ENCODE results near the gene ESR1. TPM values are rescaled to one million over a fixed set of nuclear protein-coding genes. Genes with fewer than 3 reads are reported as not detected.

ESR1 gene
- total RNA-seq, 1 donor from 2014 or later, result not detected

DNA sequence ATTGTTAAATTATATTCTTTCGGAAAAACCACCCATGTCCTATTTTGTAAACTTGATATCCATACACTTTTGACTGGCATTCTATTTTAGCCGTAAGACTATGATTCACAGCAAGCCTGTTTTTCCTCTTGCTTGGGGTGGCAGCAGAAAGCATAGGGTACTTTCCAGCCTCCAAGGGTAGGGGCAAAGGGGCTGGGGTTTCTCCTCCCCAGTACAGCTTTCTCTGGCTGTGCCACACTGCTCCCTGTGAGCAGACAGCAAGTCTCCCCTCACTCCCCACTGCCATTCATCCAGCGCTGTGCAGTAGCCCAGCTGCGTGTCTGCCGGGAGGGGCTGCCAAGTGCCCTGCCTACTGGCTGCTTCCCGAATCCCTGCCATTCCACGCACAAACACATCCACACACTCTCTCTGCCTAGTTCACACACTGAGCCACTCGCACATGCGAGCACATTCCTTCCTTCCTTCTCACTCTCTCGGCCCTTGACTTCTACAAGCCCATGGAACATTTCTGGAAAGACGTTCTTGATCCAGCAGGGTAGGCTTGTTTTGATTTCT lies 2.1 kb upstream of the ESR1 start:
- no peak overlapping the region for H3K27ac ChIP-seq
- Mint-ChIP-seq H3K27me3 (ENCODE audit: insufficient read depth, low read depth) (peaks cover 32% of the 10 kb centered on the region), H3K9me3 (peaks cover 2% of the 10 kb centered on the region), H3K27ac (no peak overlapping the region), H3K36me3 (no peaks in the 10 kb centered on the region), H3K4me3 (no peak overlapping the region), H3K4me1 (peaks cover 16% of the 10 kb centered on the region)
- peak; percentile 13 for TF ChIP-seq EZH2phosphoT487 (IDR thresholded peaks at IDR 0.05)
- no peak for TF ChIP-seq EZH2 (IDR thresholded peaks at IDR 0.05)
- TF ChIP-seq, protein P1, sequence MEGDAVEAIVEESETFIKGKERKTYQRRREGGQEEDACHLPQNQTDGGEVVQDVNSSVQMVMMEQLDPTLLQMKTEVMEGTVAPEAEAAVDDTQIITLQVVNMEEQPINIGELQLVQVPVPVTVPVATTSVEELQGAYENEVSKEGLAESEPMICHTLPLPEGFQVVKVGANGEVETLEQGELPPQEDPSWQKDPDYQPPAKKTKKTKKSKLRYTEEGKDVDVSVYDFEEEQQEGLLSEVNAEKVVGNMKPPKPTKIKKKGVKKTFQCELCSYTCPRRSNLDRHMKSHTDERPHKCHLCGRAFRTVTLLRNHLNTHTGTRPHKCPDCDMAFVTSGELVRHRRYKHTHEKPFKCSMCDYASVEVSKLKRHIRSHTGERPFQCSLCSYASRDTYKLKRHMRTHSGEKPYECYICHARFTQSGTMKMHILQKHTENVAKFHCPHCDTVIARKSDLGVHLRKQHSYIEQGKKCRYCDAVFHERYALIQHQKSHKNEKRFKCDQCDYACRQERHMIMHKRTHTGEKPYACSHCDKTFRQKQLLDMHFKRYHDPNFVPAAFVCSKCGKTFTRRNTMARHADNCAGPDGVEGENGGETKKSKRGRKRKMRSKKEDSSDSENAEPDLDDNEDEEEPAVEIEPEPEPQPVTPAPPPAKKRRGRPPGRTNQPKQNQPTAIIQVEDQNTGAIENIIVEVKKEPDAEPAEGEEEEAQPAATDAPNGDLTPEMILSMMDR (IDR thresholded peaks at IDR 0.05), result no peak
- peaks cover 17% of the 10 kb centered on the region for H4K20me1 ChIP-seq (ENCODE audit: low read depth)
- H3K4me3 ChIP-seq, result no peak overlapping the region
- peak; percentile 33 for DNase-seq (ENCODE audit: low spot score)
- no peak overlapping the region for H2AFZ ChIP-seq (replicated peaks)
- H3K9ac ChIP-seq, result no peak overlapping the region
- no peaks in the 10 kb centered on the region for H3K36me3 ChIP-seq
- H3K4me1 ChIP-seq, result peaks cover 22% of the 10 kb centered on the region
- H3K9me3 ChIP-seq (ENCODE audit: low read depth), result no peaks in the 10 kb centered on the region
- no peaks in the 10 kb centered on the region for H3K79me2 ChIP-seq (ENCODE audit: low read depth)
- no peak overlapping the region for H3K4me2 ChIP-seq
- H3F3A ChIP-seq (ENCODE audit: low read depth), result no peaks in the 10 kb centered on the region
- peaks cover 75% of the 10 kb centered on the region for H3K27me3 ChIP-seq

DNA sequence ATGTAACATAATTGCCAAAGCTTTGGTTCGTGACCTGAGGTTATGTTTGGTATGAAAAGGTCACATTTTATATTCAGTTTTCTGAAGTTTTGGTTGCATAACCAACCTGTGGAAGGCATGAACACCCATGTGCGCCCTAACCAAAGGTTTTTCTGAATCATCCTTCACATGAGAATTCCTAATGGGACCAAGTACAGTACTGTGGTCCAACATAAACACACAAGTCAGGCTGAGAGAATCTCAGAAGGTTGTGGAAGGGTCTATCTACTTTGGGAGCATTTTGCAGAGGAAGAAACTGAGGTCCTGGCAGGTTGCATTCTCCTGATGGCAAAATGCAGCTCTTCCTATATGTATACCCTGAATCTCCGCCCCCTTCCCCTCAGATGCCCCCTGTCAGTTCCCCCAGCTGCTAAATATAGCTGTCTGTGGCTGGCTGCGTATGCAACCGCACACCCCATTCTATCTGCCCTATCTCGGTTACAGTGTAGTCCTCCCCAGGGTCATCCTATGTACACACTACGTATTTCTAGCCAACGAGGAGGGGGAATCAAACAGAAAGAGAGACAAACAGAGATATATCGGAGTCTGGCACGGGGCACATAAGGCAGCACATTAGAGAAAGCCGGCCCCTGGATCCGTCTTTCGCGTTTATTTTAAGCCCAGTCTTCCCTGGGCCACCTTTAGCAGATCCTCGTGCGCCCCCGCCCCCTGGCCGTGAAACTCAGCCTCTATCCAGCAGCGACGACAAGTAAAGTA lies 547 bp upstream of the ESR1 start:
- H3K27ac Mint-ChIP-seq, result no peak overlapping the region
- no peak overlapping the region for H2AFZ ChIP-seq (replicated peaks)

DNA sequence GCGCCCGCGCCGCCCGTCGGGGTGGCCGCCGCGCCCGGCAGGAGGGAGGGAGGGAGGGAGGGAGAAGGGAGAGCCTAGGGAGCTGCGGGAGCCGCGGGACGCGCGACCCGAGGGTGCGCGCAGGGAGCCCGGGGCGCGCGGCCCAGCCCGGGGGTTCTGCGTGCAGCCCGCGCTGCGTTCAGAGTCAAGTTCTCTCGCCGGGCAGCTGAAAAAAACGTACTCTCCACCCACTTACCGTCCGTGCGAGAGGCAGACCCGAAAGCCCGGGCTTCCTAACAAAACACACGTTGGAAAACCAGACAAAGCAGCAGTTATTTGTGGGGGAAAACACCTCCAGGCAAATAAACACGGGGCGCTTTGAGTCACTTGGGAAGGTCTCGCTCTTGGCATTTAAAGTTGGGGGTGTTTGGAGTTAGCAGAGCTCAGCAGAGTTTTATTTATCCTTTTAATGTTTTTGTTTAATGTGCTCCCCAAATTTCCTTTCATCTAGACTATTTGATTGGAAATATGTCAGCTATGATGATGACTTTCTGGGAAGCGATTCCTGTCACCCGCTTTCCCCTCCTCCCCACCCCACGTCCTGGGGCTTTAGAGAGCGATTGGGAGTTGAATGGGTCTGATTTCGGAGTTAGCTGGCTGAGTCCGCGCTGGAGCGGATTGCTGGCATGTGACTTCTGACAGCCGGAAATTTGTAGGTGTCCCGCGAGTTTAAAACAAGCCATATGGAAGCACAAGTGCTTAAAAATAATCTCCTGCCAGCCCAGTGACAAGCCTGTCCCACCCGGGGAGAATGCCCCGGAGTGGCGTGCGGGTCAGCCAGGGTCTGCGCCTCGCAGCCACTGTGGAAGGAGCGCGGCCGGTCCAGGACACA lies 1.1 kb downstream of the ESR1 start:
- Histone ChIP-seq H3K4me1 (peaks cover 22% of the 10 kb centered on the region), H4K20me1 (ENCODE audit: low read depth) (peaks cover 18% of the 10 kb centered on the region), H3K4me3 (peak overlapping the region; percentile 41), H3K9ac (no peak overlapping the region), H3F3A (ENCODE audit: low read depth) (no peaks in the 10 kb centered on the region), H3K27ac (no peak overlapping the region), H3K4me2 (peak overlapping the region; percentile 76), H3K79me2 (ENCODE audit: low read depth) (no peaks in the 10 kb centered on the region), H2AFZ (replicated peaks) (no peak overlapping the region), H3K36me3 (no peaks in the 10 kb centered on the region), H3K9me3 (ENCODE audit: low read depth) (no peaks in the 10 kb centered on the region), H3K27me3 (peaks cover 100% of the 10 kb centered on the region)
- peaks cover 16% of the 10 kb centered on the region for H3K4me1 Mint-ChIP-seq
- peak overlapping the region; percentile 85 for H3K4me3 Mint-ChIP-seq
- peaks cover 2% of the 10 kb centered on the region for H3K9me3 Mint-ChIP-seq
- DNase-seq (ENCODE audit: low spot score), result peak; percentile 56
- peaks cover 30% of the 10 kb centered on the region for H3K27me3 Mint-ChIP-seq (ENCODE audit: insufficient read depth, low read depth)
- TF ChIP-seq EZH2phosphoT487 (IDR thresholded peaks at IDR 0.05) (peak; percentile 78), EZH2 (IDR thresholded peaks at IDR 0.05) (peak; percentile 46)
- TF ChIP-seq, protein P1 (IDR thresholded peaks at IDR 0.05), result no peak
- H3K36me3 Mint-ChIP-seq, result no peaks in the 10 kb centered on the region
- no peak overlapping the region for H3K27ac Mint-ChIP-seq

More for the DNA sequence above, 547 bp upstream of the ESR1 start:
- Histone ChIP-seq H3K9ac (no peak overlapping the region), H3K27me3 (peaks cover 90% of the 10 kb centered on the region), H3K4me2 (peak overlapping the region; percentile 76), H3K27ac (no peak overlapping the region), H3K36me3 (no peaks in the 10 kb centered on the region), H4K20me1 (ENCODE audit: low read depth) (peaks cover 18% of the 10 kb centered on the region), H3K79me2 (ENCODE audit: low read depth) (no peaks in the 10 kb centered on the region), H3K4me1 (peaks cover 22% of the 10 kb centered on the region), H3K9me3 (ENCODE audit: low read depth) (no peaks in the 10 kb centered on the region), H3F3A (ENCODE audit: low read depth) (no peaks in the 10 kb centered on the region), H3K4me3 (peak overlapping the region; percentile 41)
- no peaks in the 10 kb centered on the region for H3K36me3 Mint-ChIP-seq
- H3K4me3 Mint-ChIP-seq, result peak overlapping the region; percentile 83
- H3K27me3 Mint-ChIP-seq (ENCODE audit: insufficient read depth, low read depth), result peaks cover 30% of the 10 kb centered on the region
- H3K9me3 Mint-ChIP-seq, result peaks cover 2% of the 10 kb centered on the region
- no peak for DNase-seq (ENCODE audit: low spot score)
- peaks cover 16% of the 10 kb centered on the region for H3K4me1 Mint-ChIP-seq
- no peak for TF ChIP-seq EZH2 (IDR thresholded peaks at IDR 0.05)
- TF ChIP-seq, protein P1 (IDR thresholded peaks at IDR 0.05), result no peak
- TF ChIP-seq EZH2phosphoT487 (IDR thresholded peaks at IDR 0.05), result no peak
